Measurements from ENCODE around the gene DOCK11. TPM values are rescaled to one million over a fixed set of nuclear protein-coding genes. Genes with fewer than 3 reads are reported as not detected.

The DOCK11 gene
- total RNA-seq, 2 donors from 2014 or later: 3.1 to 3.4 TPM

- no peak overlapping the region for H3K4me3 ChIP-seq (ENCODE audit: low read length)
- no peaks in the 10 kb centered on the region for H3K4me1 Mint-ChIP-seq
- WGBS, 2 experiments (ENCODE audit: insufficient coverage in 1 of 2, insufficient read length in 1 of 2): 83% methylated on average over 7 of the region's 7 CpGs; no CpG with 5 or more reads in 1 of the 2 experiments
- no peaks in the 10 kb centered on the region for H3K36me3 ChIP-seq (ENCODE audit: control insufficient read depth, insufficient read depth, low read length)
- no peak overlapping the region for H3K9ac ChIP-seq (ENCODE audit: extremely low read depth, low read length, poor library complexity, severe bottlenecking)
- H3K9me3 Mint-ChIP-seq: peaks cover 40% of the 10 kb centered on the region
- no peaks in the 10 kb centered on the region for H3K9me3 ChIP-seq (ENCODE audit: control insufficient read depth, low read length)
- no peak for TF ChIP-seq CTCF (conservative IDR thresholded peaks at IDR 0.05)
- no peak overlapping the region for H3K4me3 Mint-ChIP-seq
- no peaks in the 10 kb centered on the region for H3K27me3 Mint-ChIP-seq (ENCODE audit: insufficient read depth)
- H3K27me3 ChIP-seq (ENCODE audit: control insufficient read depth, insufficient read depth, low read length, poor library complexity, severe bottlenecking): no peaks in the 10 kb centered on the region
- no peak overlapping the region for H3K27ac ChIP-seq (ENCODE audit: low read depth, low read length)
- no peak for DNase-seq
- H3K27ac Mint-ChIP-seq: no peak overlapping the region
- no peaks in the 10 kb centered on the region for H3K4me1 ChIP-seq (ENCODE audit: control insufficient read depth, insufficient read depth, low read length)
- H3K36me3 Mint-ChIP-seq (ENCODE audit: low read depth): no peaks in the 10 kb centered on the region
These were observed 100.0 kb downstream of the DOCK11 start for GRCh38 chrX:118595501-118596042.

- no peaks in the 10 kb centered on the region for H3K36me3 Mint-ChIP-seq (ENCODE audit: low read depth)
- Histone ChIP-seq H3K27ac (ENCODE audit: low read depth, low read length) (no peak overlapping the region), H3K9ac (ENCODE audit: extremely low read depth, low read length, poor library complexity, severe bottlenecking) (no peak overlapping the region), H3K4me3 (ENCODE audit: low read length) (no peak overlapping the region), H3K9me3 (ENCODE audit: control insufficient read depth, low read length) (no peaks in the 10 kb centered on the region), H3K4me1 (ENCODE audit: control insufficient read depth, insufficient read depth, low read length) (no peaks in the 10 kb centered on the region), H3K36me3 (ENCODE audit: control insufficient read depth, insufficient read depth, low read length) (no peaks in the 10 kb centered on the region), H3K27me3 (ENCODE audit: control insufficient read depth, insufficient read depth, low read length, poor library complexity, severe bottlenecking) (no peaks in the 10 kb centered on the region)
- TF ChIP-seq CTCF (conservative IDR thresholded peaks at IDR 0.05): no peak
- no peak overlapping the region for H3K4me3 Mint-ChIP-seq
- H3K4me1 Mint-ChIP-seq: no peaks in the 10 kb centered on the region
- H3K27me3 Mint-ChIP-seq (ENCODE audit: insufficient read depth): no peaks in the 10 kb centered on the region
- H3K27ac Mint-ChIP-seq: no peak overlapping the region
- no peak for DNase-seq
- peaks cover 34% of the 10 kb centered on the region for H3K9me3 Mint-ChIP-seq
These were observed 100.8 kb downstream of the DOCK11 start for GRCh38 chrX:118596390-118596789.

GRCh38 chrX:118603981-118604380, 108.4 kb downstream of the DOCK11 start:
- Histone ChIP-seq H3K9ac (ENCODE audit: extremely low read depth, low read length, poor library complexity, severe bottlenecking) (no peak overlapping the region), H3K4me1 (ENCODE audit: control insufficient read depth, insufficient read depth, low read length) (no peaks in the 10 kb centered on the region), H3K27me3 (ENCODE audit: control insufficient read depth, insufficient read depth, low read length, poor library complexity, severe bottlenecking) (no peaks in the 10 kb centered on the region), H3K36me3 (ENCODE audit: control insufficient read depth, insufficient read depth, low read length) (no peaks in the 10 kb centered on the region), H3K4me3 (ENCODE audit: low read length) (no peak overlapping the region), H3K27ac (ENCODE audit: low read depth, low read length) (no peak overlapping the region), H3K9me3 (ENCODE audit: control insufficient read depth, low read length) (no peaks in the 10 kb centered on the region)
- Mint-ChIP-seq H3K9me3 (peaks cover 29% of the 10 kb centered on the region), H3K4me3 (no peak overlapping the region), H3K27me3 (ENCODE audit: insufficient read depth) (no peaks in the 10 kb centered on the region), H3K36me3 (ENCODE audit: low read depth) (no peaks in the 10 kb centered on the region), H3K4me1 (no peaks in the 10 kb centered on the region), H3K27ac (no peak overlapping the region)
- WGBS, 2 experiments (ENCODE audit: insufficient coverage in 1 of 2, insufficient read length in 1 of 2): 21% methylated on average over 6 of the region's 7 CpGs; no CpG with 5 or more reads in 1 of the 2 experiments
- DNase-seq: peak; percentile 79
- peak; percentile 84 for TF ChIP-seq CTCF (conservative IDR thresholded peaks at IDR 0.05)
